HG02884 (cell line): ENCODE results near the gene MESD.
"Not testable (repeated sequence)": the region's sequence is repeated elsewhere in the genome, so short reads cannot be mapped to it uniquely, and the experiment has no call there.

Experiments used
- ATAC-seq: cut with Tn5 transposase; IDR thresholded peaks from one replicate; pipeline ENCODE4 v1.9.1; 2021; ENCODE audit warnings: mild to moderate bottlenecking, moderate library complexity; ENCODE audit not compliant: unreplicated experiment

MESD gene

GRCh38 chr15:80967451-80967850 is 22.2 kb downstream of the MESD start:
- no peak for ATAC-seq

GRCh38 chr15:80966431-80967197 is 23.0 kb downstream of the MESD start:
- no peak for ATAC-seq

GRCh38 chr15:80965454-80965853 is 24.2 kb downstream of the MESD start:
- not testable (repeated sequence) for ATAC-seq

- no peak for ATAC-seq
These were observed 30.7 kb downstream of the MESD start for GRCh38 chr15:80958818-80959495.

GRCh38 chr15:80957976-80958375 is 31.6 kb downstream of the MESD start:
- ATAC-seq: no peak

- ATAC-seq: no peak
These were observed 32.1 kb downstream of the MESD start for GRCh38 chr15:80957556-80957955.

- not testable (repeated sequence) for ATAC-seq
These were observed 33.8 kb downstream of the MESD start for GRCh38 chr15:80955571-80956452.

GRCh38 chr15:80953953-80954778 is 35.5 kb downstream of the MESD start:
- no peak for ATAC-seq

GRCh38 chr15:80953001-80953952 is 36.3 kb downstream of the MESD start:
- ATAC-seq: no peak

GRCh38 chr15:80951941-80952340 is 37.7 kb downstream of the MESD start:
- no peak for ATAC-seq

- no peak for ATAC-seq
These were observed 39.1 kb downstream of the MESD start for GRCh38 chr15:80950291-80951078.

- no peak for ATAC-seq
These were observed 39.9 kb downstream of the MESD start for GRCh38 chr15:80949756-80950155.

GRCh38 chr15:80948651-80949292 is 40.8 kb downstream of the MESD start:
- ATAC-seq: no peak

GRCh38 chr15:80946576-80946975 is 43.0 kb downstream of the MESD start:
- ATAC-seq: no peak

- ATAC-seq: no peak
These were observed 44.0 kb downstream of the MESD start for GRCh38 chr15:80945605-80946004.

- ATAC-seq: no peak
These were observed 44.8 kb downstream of the MESD start for GRCh38 chr15:80944818-80945217.

- no peak for ATAC-seq
These were observed 46.7 kb downstream of the MESD start for GRCh38 chr15:80942746-80943565.
